ENCODE results near the gene MELK.

The MELK gene

DNA sequence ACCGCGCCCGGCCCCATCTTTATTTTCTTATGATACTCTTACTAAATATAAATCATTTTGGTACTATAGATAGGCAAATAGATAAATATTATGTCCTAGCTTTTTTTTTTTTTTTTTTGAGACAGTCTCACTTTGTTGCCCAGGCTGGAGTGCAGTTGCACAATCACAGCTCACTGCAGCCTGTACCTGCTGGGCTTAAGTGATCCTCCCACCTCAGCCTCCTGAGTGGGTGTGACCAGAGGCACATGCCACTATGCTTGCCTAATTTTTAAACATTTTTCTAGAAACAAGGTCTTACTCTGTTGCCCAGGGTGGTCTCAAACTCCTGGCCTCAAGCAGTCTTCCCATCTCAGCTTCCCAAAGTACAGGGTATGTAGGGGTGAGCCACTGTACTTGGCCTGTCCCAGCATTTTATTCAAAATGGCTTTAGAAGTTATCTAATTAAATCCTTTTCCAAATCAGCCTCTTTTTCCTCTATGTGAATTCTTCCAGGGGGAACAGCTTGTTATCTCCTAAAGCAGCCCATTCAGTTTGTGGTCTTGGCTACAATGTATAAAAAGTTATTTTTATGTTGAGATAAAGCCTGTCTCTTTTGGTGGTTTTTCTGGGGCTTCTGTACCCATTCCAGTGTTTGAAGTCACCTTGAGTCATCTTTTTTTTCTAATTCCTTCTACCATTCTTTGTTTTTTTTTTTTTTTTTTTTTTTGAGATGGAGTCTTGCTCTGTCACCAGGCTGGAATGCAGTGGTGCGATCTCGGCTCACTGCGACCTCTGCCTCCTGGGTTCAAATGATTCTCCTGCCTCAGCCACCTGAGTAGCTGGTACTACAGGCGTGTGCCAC is 12.1 kb downstream of the MELK start:
- no peak for DNase-seq (ENCODE audit: low read depth)

DNA sequence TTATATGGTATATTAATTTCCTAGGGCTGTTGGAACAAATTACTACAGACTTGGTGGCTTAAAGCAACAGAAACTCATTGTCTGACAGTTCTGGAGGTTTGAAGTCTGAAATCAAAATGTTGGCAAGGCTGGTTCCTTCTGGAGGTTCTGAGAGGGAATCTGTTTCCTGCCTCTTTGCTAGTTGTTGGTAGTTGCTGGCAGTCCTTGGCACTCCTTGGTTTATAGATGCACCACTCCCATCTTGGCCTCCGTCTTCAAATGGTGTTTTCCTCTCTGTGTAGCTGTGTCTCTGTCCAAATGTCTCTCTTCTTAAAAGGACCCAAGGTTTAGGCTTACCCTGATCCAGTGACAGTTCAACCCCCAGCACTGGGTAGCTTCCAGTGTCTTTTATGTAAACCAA is 17.5 kb downstream of the MELK start:
- DNase-seq (ENCODE audit: low read depth), result no peak

- DNase-seq (ENCODE audit: low read depth), result no peak
These were observed 20.3 kb downstream of the MELK start for GRCh38 chr9:36592801-36593583.

DNA sequence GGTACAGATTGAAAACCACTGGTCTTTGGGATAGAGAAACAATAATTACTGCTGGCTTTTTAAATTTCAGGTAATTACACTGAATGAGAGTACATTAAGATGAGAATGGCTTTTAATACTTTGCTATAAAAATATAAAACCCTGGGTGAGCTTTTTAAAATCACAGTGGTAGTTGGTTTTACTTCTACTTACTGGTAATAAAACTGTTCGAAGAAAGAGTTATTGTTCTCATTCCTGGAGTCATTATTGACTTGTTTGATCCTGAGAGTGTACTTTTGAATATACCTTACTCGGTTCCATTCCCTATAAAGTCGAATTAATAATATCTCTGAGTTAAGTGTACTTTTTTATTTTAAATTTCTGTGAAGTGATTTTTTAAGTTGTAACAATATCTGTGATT is 21.5 kb downstream of the MELK start:
- no peak for DNase-seq (ENCODE audit: low read depth)

DNA sequence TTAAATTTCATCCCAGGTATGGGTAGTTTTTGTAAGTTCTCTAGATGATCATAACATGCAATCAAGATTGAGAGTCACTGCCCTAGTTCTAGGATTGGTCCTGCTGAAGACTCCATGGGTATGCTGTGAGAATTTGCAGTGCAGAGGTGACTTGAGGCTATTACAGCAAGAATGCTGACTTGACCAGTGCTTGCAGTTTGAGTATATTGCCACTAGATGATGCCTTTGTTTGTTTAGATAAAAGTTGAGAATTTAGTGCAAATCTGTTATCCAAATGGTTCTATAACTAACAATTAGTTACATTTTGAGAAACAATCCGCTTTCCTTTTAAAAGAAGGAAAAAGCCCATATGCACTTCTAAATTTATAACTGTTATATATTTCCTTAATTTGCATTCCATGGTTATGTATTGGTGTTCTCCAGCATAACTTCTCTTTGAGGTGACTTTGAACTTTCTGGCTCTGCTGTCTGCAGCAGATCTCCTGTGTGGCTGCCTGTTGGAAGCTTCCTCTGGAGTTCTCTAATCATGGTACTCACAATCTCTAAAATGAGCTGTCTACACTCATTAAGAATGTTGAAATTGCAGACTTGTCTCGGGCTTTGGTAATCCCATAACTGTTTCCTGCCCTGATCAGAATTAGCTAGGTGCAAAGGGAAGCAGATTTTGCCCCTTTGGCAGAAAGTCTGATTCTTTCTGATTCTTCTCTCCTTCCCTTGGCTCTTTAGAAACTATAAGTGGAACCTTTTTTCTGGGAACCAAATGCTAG is 24.9 kb downstream of the MELK start:
- no peak for DNase-seq (ENCODE audit: low read depth)

DNA sequence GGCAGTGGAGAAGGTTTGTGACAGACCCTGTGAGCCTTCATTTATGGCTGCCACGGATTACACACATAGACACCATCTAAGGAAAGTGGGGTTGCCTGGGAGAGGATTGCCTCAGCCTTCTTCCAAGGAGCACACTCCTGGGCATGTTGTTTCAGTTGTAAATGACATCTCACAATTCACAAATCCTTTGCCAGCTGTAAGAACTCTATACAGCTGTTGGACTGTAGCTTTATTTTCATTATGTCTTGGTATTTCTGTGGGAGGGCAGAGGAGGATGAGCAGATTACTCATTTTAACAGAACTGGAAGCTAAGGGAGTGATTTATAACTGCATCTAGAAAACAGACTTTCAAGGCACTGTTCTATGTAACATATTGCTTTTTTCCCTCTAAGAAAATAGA is 25.6 kb downstream of the MELK start:
- DNase-seq (ENCODE audit: low read depth), result no peak

DNA sequence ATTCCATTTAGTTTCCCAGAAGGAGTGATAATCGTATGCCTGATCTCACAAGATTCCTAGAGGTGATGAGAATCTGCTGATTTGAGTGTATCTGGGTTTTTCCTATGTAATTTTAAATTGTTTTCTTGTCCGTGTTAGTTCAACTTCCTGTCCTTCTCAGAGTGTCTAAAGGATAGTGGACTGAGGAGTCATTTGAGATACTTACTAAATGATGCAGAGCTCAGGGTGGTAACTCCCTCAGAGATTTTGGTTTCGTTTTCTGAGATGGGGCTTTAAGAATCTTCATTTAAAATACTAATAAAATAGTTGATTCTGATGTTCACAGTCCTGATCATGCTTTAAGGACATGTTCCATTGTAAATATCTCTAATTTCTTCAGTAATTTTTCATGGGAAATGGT is 30.3 kb downstream of the MELK start:
- DNase-seq (ENCODE audit: low read depth), result no peak

GRCh38 chr9:36609306-36609705 is 36.6 kb downstream of the MELK start:
- DNase-seq (ENCODE audit: low read depth), result no peak

DNA sequence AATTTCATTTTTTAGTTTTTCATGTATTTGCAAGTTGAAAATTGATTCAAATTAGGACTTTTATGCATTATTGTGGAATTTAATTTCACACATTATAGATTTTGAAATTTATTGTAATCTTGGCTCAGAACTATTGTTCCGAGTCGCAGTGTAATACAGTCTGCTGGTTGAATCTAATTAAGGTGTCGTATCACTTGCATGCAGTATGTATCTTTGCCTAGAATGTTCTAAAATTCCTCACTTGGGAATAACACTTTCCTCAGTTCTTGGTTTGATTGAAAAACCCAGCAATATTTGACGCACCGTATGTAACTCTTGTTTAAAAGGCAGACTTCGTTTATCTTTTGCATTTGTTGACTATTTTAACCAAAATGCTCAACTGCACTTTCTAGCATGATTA is 49.4 kb downstream of the MELK start:
- DNase-seq (ENCODE audit: low read depth), result no peak

DNA sequence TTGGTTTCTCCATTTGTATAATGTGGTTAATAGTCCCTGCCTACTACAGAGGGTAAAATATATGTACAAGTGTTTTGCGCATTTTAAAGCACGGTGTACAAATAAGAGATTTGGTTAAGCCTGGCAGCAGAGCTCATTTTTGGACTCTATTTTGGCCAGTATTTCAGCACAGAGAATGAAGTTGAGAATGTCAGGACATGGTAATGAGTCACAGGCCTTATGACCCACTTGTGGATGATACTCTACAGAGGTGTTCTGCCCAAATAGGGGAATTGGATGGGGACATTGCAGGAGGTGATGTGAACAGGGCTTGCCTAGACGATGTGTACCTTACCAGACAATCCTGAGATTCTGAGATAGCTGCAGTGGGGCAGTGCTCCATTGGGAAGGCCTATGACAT is 50.6 kb downstream of the MELK start:
- DNase-seq (ENCODE audit: low read depth), result no peak

- DNase-seq (ENCODE audit: low read depth), result no peak
These were observed 52.4 kb downstream of the MELK start for GRCh38 chr9:36625006-36625615.

DNA sequence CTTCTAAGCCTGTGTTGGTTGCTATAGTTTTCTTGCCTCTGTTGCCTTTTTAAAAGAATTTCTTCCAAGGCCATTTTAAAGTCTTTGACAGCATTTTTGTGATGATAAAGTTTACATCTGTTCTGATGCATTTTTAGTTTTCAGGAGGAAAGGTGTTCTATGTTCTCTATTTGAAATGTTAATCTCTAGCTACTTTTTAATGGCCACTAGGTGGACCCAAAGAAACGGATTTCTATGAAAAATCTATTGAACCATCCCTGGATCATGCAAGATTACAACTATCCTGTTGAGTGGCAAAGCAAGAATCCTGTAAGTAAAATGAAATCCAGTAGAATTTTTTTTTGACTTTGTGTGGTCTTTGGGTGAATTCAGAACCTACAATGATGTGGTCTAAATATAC is 60.2 kb downstream of the MELK start:
- no peak for DNase-seq (ENCODE audit: low read depth)

DNA sequence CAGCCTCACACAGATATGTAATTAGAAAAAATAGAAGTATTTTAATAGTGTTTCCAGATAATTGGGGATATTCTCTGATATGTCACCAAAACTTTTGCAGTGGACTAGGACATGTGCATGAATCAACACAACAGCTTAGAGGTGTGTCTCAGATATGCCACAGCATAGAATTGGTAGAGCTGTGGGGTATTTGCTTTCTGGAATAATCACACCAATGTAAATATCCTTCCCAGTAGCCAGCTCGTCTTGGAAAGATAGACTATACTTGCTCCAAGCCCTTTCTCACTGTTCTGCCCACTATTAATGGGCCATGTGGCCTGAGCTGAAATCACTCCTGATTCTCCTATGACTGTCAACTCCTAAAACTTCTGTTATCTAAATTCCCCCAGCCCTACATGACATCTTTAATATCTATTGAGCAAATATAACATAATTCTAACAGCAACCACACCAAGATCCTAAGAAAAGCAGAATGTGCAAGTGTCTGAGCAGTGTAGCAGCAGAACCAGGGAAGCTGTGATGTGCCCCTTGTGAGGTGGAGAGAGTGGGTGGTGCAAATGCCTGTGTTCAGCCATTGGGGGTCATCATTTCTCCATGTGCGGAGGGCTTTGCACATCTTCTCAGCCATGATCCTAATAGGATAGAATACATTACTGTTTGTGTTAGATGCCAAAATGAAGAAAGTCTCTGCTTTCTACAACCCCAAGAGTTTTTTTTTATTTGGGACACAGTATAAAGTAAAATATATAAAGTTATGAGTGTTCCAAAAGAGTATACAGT is 65.0 kb downstream of the MELK start:
- no peak for DNase-seq (ENCODE audit: low read depth)

DNA sequence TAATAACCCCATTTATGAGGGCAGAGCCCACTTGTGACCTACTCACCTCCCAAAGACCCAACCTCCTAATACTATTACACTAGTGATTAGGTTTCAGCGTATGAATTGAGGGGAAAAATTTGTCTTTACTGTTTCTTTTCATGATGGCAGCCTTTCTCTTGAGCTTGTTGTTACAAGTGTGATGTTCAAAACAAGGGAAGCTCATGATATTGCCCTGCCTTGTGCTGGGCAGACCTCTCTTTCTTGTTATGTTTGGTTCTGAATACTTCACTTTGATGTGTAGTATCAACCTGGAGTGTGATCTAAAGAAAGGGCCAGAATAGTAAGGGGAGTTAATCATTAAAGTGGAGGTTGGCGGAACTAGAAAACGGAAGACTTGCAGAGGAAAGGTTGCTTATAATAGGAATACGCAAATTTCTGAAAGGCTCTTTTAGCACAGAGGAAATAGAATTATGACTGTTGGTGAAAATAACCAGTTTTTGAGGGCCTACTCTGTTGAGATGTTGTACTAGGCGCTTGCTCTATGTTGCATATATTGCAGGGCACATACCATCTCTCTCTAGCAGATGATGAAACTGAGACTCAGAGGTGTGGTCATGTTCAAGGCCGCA is 68.2 kb downstream of the MELK start:
- no peak for DNase-seq (ENCODE audit: low read depth)

- no peak for DNase-seq (ENCODE audit: low read depth)
These were observed 70.1 kb downstream of the MELK start for GRCh38 chr9:36642817-36643216.

GRCh38 chr9:36656842-36657241 is 84.1 kb downstream of the MELK start:
- no peak for DNase-seq (ENCODE audit: low read depth)

DNA sequence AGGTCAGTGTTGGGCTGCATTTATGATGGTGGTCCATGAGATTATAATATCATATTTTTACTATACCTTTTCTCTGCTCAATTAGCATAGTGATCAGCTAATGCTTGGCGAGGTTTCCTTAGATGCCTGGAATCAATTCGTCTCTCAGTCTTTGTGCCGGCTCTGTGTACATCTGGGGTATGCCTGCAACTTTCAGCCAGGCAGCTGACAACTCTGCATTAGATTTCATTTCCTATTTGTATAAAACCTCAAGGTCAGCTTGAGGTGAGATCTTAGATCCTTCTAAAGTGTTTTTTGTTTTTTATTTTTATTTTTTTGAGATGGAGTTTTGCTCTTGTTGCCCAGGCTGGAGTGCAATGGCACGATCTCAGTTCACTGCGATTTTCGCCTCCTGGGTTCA is 86.8 kb downstream of the MELK start:
- DNase-seq (ENCODE audit: low read depth), result no peak

DNA sequence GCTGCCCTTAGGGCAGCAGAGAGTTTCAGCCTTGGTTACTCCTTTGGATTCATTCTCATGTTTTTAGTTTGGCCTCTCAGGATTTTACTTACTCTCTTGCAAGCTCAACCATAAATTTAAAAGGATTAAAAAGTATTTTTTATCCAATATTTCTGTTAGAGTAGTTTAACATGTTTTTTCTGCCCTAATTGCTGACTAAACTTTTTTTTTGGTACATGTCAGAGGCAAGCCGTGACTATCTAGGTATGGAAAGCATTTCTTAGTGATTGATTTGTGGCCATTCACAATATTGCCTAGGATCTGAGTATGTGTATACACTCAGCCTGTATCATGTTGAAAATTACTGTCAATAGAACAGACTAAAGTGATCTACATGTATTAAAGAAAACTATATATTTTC is 92.1 kb downstream of the MELK start:
- no peak for DNase-seq (ENCODE audit: low read depth)

DNA sequence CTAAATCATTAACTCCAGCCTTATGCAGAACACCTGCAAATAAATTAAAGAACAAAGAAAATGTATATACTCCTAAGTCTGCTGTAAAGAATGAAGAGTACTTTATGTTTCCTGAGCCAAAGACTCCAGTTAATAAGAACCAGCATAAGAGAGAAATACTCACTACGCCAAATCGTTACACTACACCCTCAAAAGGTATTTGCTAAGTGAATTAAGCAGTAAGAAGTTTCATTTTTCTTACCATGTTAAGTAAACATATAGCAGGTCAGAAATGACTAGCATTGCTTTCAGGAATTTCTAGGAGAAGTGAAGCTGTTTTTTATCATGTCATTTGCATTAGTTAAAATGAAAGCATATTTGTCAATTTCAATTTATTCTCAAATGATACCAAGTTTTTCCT is 92.7 kb downstream of the MELK start:
- no peak for DNase-seq (ENCODE audit: low read depth)

DNA sequence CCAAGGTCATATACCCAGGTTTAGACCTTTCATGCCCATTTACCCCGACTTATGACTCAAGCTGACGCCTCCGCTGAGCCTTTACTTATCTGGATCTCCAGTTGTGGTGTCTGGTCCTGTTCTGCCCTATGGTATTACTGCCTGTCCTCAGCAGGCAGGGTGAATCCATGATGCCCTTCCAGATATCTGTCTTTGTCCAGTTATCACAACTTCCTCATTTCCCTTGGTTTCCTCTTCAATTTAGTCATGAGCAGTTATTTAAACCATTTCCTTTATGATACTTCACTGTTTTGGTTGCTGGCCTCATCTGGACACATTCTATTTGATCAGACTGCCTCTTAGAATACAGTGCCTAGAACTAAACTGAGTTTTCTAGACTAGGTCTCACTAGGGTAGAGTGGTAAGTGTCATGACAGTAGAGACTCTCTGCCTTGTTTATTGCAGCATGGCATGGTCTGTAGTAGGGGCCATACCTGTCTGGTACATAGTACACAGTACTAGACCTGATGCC is 93.3 kb downstream of the MELK start:
- DNase-seq (ENCODE audit: low read depth), result no peak

DNA sequence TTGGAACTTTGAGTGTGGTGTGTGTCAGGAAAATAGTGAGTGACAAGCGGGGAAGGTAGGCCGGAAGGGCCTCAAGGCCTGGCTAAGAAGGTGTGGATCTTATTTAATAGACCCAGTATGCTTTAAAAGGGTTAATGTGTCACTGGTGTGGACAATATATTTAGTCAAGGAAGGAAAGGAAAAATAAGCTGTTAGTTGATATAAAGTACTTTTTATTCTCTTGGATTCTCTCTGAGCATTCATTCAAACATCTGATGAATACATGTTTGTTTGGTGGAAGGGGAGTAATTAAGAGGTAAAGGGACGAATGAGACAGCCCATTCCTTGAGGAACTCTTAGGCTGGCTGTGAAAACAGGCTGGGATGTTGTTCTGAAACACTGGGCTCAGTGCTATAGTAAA is 98.9 kb downstream of the MELK start:
- DNase-seq (ENCODE audit: low read depth), result no peak

Measured in stimulated activated CD8-positive, alpha-beta memory T cell treated with anti-CD3 and anti-CD28 coated beads, Interleukin-15, amount 100 ng/mL, for 24 hours (primary cell).